ENCODE results near the gene LHX2.

LHX2 gene

GRCh38 chr9:124066783-124067577 lies 55.4 kb downstream of the LHX2 start:
- no peaks in the 10 kb centered on the region for H3K9me3 Mint-ChIP-seq
- DNase-seq (ENCODE audit: low spot score): no peak
- H3K27me3 Mint-ChIP-seq (ENCODE audit: low read depth): no peaks in the 10 kb centered on the region
- H3K4me1 Mint-ChIP-seq (ENCODE audit: low read depth): no peaks in the 10 kb centered on the region
- H3K36me3 Mint-ChIP-seq (ENCODE audit: low read depth): no peaks in the 10 kb centered on the region
- H3K27ac Mint-ChIP-seq: no peak overlapping the region
- H3K4me3 Mint-ChIP-seq: no peak overlapping the region

DNA sequence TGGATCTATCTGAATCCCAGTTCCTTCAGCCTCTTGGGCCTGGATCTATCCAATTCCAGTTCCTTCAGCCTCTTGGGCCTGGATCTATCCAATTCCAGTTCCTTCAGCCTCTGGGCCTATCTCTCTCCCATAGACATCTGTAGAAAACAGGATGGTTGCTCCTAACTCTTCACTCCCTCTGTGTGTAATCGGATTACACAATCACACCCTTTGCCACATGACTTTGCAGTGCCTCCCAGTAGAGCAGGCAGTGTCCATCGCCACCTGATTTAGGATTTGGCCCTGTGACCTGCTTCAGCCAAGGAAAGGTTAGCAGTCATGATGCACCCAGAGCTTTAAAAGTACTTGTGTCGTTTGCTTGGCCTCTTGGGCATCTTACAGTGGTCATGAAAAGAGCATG lies 56.7 kb downstream of the LHX2 start:
- H3K36me3 Mint-ChIP-seq (ENCODE audit: low read depth): no peaks in the 10 kb centered on the region
- H3K27me3 Mint-ChIP-seq (ENCODE audit: low read depth): peaks cover 2% of the 10 kb centered on the region

DNA sequence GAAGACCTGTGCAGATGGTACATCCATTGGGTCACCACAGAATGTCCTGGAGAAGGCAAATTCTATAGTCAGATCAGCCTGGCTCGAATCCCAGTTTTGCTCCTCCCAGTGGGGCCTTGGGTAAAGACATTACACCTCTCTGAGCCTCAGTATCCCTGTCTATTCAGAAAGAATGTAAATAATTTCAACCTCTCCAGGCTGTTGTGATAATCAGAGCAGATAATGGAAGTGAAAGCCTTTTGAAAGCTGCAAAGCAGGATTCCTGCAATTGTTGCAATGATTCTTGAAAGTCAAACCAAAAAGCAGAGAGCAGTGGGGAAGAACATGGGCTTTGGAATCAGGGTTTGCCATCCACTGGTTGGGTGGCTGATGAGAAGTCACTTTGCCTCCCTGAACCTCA lies 63.2 kb downstream of the LHX2 start:
- no peak overlapping the region for H3K4me3 Mint-ChIP-seq
- peaks cover 13% of the 10 kb centered on the region for H3K27me3 Mint-ChIP-seq (ENCODE audit: low read depth)
- DNase-seq (ENCODE audit: low spot score): no peak
- no peaks in the 10 kb centered on the region for H3K36me3 Mint-ChIP-seq (ENCODE audit: low read depth)
- no peaks in the 10 kb centered on the region for H3K4me1 Mint-ChIP-seq (ENCODE audit: low read depth)
- no peak overlapping the region for H3K27ac Mint-ChIP-seq
- no peaks in the 10 kb centered on the region for H3K9me3 Mint-ChIP-seq

More for the DNA sequence above, 56.7 kb downstream of the LHX2 start:
- no peak overlapping the region for H3K27ac Mint-ChIP-seq
- no peak for DNase-seq (ENCODE audit: low spot score)
- H3K4me1 Mint-ChIP-seq (ENCODE audit: low read depth): no peaks in the 10 kb centered on the region
- no peaks in the 10 kb centered on the region for H3K9me3 Mint-ChIP-seq
- no peak overlapping the region for H3K4me3 Mint-ChIP-seq

GRCh38 chr9:124075761-124076160 lies 64.2 kb downstream of the LHX2 start:
- no peak overlapping the region for H3K4me3 Mint-ChIP-seq
- H3K4me1 Mint-ChIP-seq (ENCODE audit: low read depth): no peaks in the 10 kb centered on the region

DNA sequence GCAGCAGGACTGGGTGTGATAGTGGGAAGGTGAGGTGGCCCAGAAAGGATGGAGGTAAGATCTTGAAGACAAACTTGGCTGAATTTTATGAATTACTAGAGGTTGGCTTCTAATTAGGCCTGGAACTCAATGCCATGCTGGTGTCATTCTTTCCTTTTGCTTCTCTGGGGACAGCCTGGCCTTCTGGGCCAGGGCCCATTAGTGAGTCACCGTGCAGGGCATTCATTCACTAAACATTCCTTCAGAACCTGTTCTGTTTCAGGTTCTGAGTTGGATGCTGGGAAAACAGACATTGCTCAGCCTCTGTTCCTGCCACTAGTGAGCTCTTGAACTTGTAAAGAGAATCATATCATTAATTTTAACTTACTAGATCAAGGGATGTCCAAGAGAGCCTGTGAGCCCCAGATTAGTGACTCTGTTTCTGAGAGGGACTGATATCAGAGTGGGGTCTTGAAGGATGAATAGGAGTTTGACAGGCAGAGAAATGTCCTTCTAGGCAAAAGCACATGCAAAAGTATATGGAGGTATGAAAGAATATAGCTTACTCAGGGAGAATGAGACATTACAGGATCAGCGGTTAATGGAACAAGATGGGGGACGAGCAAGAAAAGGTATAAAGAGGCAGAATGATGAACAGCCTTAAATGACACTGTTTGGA lies 66.5 kb downstream of the LHX2 start:
- no peaks in the 10 kb centered on the region for H3K36me3 Mint-ChIP-seq (ENCODE audit: low read depth)
- H3K27ac Mint-ChIP-seq: no peak overlapping the region
- H3K9me3 Mint-ChIP-seq: no peaks in the 10 kb centered on the region
- H3K4me3 Mint-ChIP-seq: no peak overlapping the region
- H3K27me3 Mint-ChIP-seq (ENCODE audit: low read depth): peaks cover 13% of the 10 kb centered on the region
- H3K4me1 Mint-ChIP-seq (ENCODE audit: low read depth): no peaks in the 10 kb centered on the region
- DNase-seq (ENCODE audit: low spot score): no peak

More at GRCh38 chr9:124075761-124076160, 64.2 kb downstream of the LHX2 start:
- H3K27ac Mint-ChIP-seq: no peak overlapping the region
- peaks cover 13% of the 10 kb centered on the region for H3K27me3 Mint-ChIP-seq (ENCODE audit: low read depth)
- H3K9me3 Mint-ChIP-seq: no peaks in the 10 kb centered on the region
- H3K36me3 Mint-ChIP-seq (ENCODE audit: low read depth): no peaks in the 10 kb centered on the region
- no peak for DNase-seq (ENCODE audit: low spot score)

- H3K36me3 Mint-ChIP-seq (ENCODE audit: low read depth): no peaks in the 10 kb centered on the region
- no peak overlapping the region for H3K27ac Mint-ChIP-seq
- no peaks in the 10 kb centered on the region for H3K4me1 Mint-ChIP-seq (ENCODE audit: low read depth)
- H3K27me3 Mint-ChIP-seq (ENCODE audit: low read depth): peaks cover 12% of the 10 kb centered on the region
- H3K9me3 Mint-ChIP-seq: no peaks in the 10 kb centered on the region
- no peak overlapping the region for H3K4me3 Mint-ChIP-seq
- DNase-seq (ENCODE audit: low spot score): no peak
Measured at GRCh38 chr9:124078641-124079040, 67.1 kb downstream of the LHX2 start.

DNA sequence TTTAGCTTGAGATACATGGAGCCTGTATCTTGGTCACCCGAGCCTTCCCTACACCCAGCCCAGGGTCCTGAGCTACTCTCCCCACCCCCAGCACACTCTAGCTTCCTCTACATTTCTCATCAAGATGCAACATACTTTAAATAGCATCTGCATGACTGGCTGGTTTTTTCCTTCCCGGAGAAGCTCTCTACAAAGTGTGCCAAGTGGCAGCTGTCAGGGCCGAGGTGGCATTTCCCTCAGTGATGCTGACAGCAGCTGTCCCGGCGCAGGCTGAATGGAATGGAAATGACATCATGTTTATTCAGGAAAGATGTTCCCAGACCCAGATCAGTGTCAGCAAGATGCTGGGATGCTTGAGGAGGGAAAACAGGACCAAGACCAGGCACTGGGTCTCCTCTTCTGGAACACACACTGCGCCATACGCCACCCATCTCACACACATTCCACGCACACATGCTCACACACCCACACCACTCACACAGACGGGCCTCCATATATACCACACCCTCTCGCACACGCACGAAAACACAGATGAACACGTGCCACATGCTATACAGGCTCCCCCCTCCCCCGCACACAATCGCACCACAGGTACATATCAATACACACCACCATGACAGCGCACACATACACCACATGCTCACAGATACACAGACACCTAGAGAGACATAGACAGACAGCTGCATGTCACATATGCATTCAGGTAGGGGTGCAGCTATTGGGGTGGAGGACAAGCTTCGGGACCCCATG lies 67.8 kb downstream of the LHX2 start:
- Mint-ChIP-seq H3K27ac (no peak overlapping the region), H3K4me3 (no peak overlapping the region), H3K4me1 (ENCODE audit: low read depth) (no peaks in the 10 kb centered on the region), H3K36me3 (ENCODE audit: low read depth) (no peaks in the 10 kb centered on the region), H3K9me3 (no peaks in the 10 kb centered on the region), H3K27me3 (ENCODE audit: low read depth) (peaks cover 14% of the 10 kb centered on the region)
- DNase-seq (ENCODE audit: low spot score): no peak

DNA sequence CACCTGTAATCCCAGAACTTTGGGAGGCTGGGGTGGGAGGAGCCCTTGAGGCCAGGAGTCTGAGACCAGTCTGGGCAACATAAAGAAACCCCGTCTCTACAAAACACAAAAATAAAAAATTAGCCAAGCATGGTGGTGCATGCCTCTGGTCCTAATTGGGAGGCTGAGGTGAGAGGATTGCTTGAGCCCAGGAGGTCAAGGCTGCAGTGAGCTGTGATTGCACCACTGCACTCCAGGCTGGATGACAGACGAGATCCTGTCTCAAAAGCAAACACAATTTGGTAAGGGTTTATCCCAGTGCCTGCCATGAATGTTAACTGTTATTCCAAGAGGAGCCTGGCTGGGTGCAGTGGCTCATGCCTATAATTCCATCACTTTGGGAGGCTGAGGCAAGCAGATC lies 71.1 kb downstream of the LHX2 start:
- Mint-ChIP-seq H3K4me1 (ENCODE audit: low read depth) (no peaks in the 10 kb centered on the region), H3K36me3 (ENCODE audit: low read depth) (no peaks in the 10 kb centered on the region), H3K4me3 (no peak overlapping the region), H3K27me3 (ENCODE audit: low read depth) (peaks cover 15% of the 10 kb centered on the region), H3K27ac (no peak overlapping the region), H3K9me3 (peaks cover 5% of the 10 kb centered on the region)
- DNase-seq (ENCODE audit: low spot score): no peak

Data from T-helper 2 cell treated with Interferon-gamma antibody and Interleukin-4, amounts not matched to agents 5 μg/mL and 100 μg/mL, for 36 hours (primary cell).